GM12878 (cell line): ENCODE measurements around the gene EPN1. TPM values are rescaled to one million over a fixed set of nuclear protein-coding genes. Genes with fewer than 3 reads are reported as not detected.
"Not testable (repeated sequence)": the region's sequence is repeated elsewhere in the genome, so short reads cannot be mapped to it uniquely, and the experiment has no call there.

Source experiments
- ATAC-seq: fragments of 200-7000 bp; cut with Tn5 transposase; 3 replicates; pipeline ENCODE4 v1.9.1; 2020; ENCODE audit warnings: mild to moderate bottlenecking, moderate library complexity
- BruUV-seq: library from RNA; stranded (reverse); fragments of 400-500 nt; replicated peaks from 2 replicates; lab custom pipeline; 2021; lab: Mats Ljungman, UMichigan
- CTCF ChIA-PET: fragments of 300-600 bp; sonication (Branson Sonifier 250); formaldehyde crosslinking; extraction: SDS; loops from one replicate; lab custom pipeline; 2021; ENCODE audit warnings: inconsistent platforms; lab: Yijun Ruan, JAX
- POLR2A ChIA-PET: fragments of 350-600 bp; formaldehyde crosslinking; extraction: SDS; loops from one replicate; lab custom pipeline; 2021; ENCODE audit warnings: inconsistent platforms; lab: Charles Lee
- RAD21 ChIA-PET: fragments of 300-600 bp; sonication (Branson Sonifier 250); formaldehyde crosslinking; loops from one replicate; lab custom pipeline; 2023; ENCODE audit warnings: antibody characterized with exemption; ENCODE audit not compliant: unreplicated experiment; lab: Charles Lee
- SMC1A ChIA-PET: fragments of 300-600 bp; sonication (Branson Sonifier 250); formaldehyde crosslinking; loops from one replicate; lab custom pipeline; 2023; ENCODE audit not compliant: unreplicated experiment, uncharacterized antibody; lab: Charles Lee
- DNase-seq: peaks from one replicate; pipeline ENCODE4 v3.0.0-alpha.2; 2011; ENCODE audit warnings: low read depth, low spot score
- FAIRE-seq: peaks from 3 replicates; lab custom pipeline; 2011; peaks lifted over from hg19 to GRCh38; lab: Jason Lieb, UNC
- H2AFZ ChIP-seq: 2 replicates; pipeline ENCODE4 v1.6.0; 2011; ENCODE audit warnings: low read depth, low read length, control low read depth; ENCODE audit not compliant: control insufficient read depth
- H3K27ac ChIP-seq: 2 replicates; pipeline ENCODE4 v1.5.1; 2011; ENCODE audit warnings: control low read depth; ENCODE audit not compliant: control insufficient read depth, insufficient read depth
- H3K27me3 ChIP-seq, 2 experiments: replicated peaks in 1 of 2; 2 replicates each; pipeline versions ENCODE4 v1.6.0 to v1.6.1; 2011; ENCODE audit warnings: low read length in 1 of 2; ENCODE audit not compliant: control insufficient read depth in 2 of 2, insufficient read depth in 2 of 2
- H3K36me3 ChIP-seq, 2 experiments: 2 replicates each; pipeline ENCODE4 v1.5.1; 2011; ENCODE audit warnings: low read length in 1 of 2; ENCODE audit not compliant: control insufficient read depth in 2 of 2, insufficient read depth in 2 of 2
- H3K4me1 ChIP-seq: 2 replicates; pipeline ENCODE4 v1.6.1; 2011; ENCODE audit warnings: mild to moderate bottlenecking, low read length, moderate library complexity, mixed read lengths; ENCODE audit not compliant: control insufficient read depth, insufficient read depth
- H3K4me2 ChIP-seq: 2 replicates; pipeline ENCODE4 v1.6.0; 2011; ENCODE audit warnings: control low read depth; ENCODE audit not compliant: control insufficient read depth, insufficient read depth
- H3K4me3 ChIP-seq: fragments of 200-600 bp; sonication (generic); 2 replicates; pipeline ENCODE4 v1.5.1; 2016
- H3K79me2 ChIP-seq: 2 replicates; pipeline ENCODE4 v1.6.0; 2011; ENCODE audit warnings: low read length; ENCODE audit not compliant: control insufficient read depth, insufficient read depth
- H3K9ac ChIP-seq: 2 replicates; pipeline ENCODE4 v1.8.0; 2011; ENCODE audit warnings: low read length, control low read depth, mixed read lengths; ENCODE audit not compliant: control insufficient read depth, insufficient read depth
- H3K9me3 ChIP-seq: replicated peaks from 3 replicates; pipeline ENCODE4 v1.5.1; 2011; ENCODE audit warnings: mild to moderate bottlenecking, low read length; ENCODE audit not compliant: control insufficient read depth, insufficient read depth
- H4K20me1 ChIP-seq: 2 replicates; pipeline ENCODE4 v1.6.0; 2011; ENCODE audit not compliant: control insufficient read depth, insufficient read depth
- ELK1 ChIP-seq: IDR thresholded peaks from 2 replicates; pipeline ENCODE4 v1.6.1; 2012; ENCODE audit warnings: low read depth, low read length, improper control_type of control experiment
- EZH2 ChIP-seq: IDR thresholded peaks from 2 replicates; pipeline ENCODE4 v1.6.1; 2012; ENCODE audit warnings: low read depth, mild to moderate bottlenecking, control low read depth, inconsistent platforms, low read length, borderline replicate concordance; ENCODE audit not compliant: control insufficient read depth
- IKZF1 ChIP-seq: fragments of 450-650 bp; conservative IDR thresholded peaks from 2 replicates; pipeline ENCODE4 v1.6.1; 2017; ENCODE audit warnings: antibody characterized with exemption, mild to moderate bottlenecking
- KDM1A ChIP-seq: fragments of 200-600 bp; sonication (generic); IDR thresholded peaks from 2 replicates; pipeline ENCODE4 v1.6.1; 2016; ENCODE audit warnings: borderline replicate concordance
- MTA2 ChIP-seq: fragments of 450-650 bp; IDR thresholded peaks from 2 replicates; pipeline ENCODE4 v1.6.1; 2016; ENCODE audit warnings: low read depth, mild to moderate bottlenecking, moderate library complexity
- MYB ChIP-seq: fragments of 150-350 bp; IDR thresholded peaks from 2 replicates; pipeline ENCODE4 v1.6.1; 2014; ENCODE audit warnings: mild to moderate bottlenecking, low read depth, low read length, borderline replicate concordance
- RFX5 ChIP-seq: IDR thresholded peaks from 2 replicates; pipeline ENCODE4 v1.6.1; 2011; ENCODE audit warnings: low read depth, low read length, improper control_type of control experiment
- SP1 ChIP-seq: IDR thresholded peaks from one replicate; pipeline ENCODE4 v1.6.1; 2011; ENCODE audit warnings: low read depth, low read length
- SREBF2 ChIP-seq: IDR thresholded peaks from 2 replicates; pipeline ENCODE4 v1.6.1; 2012; ENCODE audit warnings: mild to moderate bottlenecking, low read length
- SUPT20H ChIP-seq: IDR thresholded peaks from 2 replicates; pipeline ENCODE4 v1.6.1; 2011; ENCODE audit warnings: low read depth, mild to moderate bottlenecking, low read length, moderate library complexity, borderline replicate concordance; ENCODE audit not compliant: control insufficient read depth
- WGBS: methylation state at CpG from one replicate; pipeline ENCODE4 v1.1.6; 2016; ENCODE audit warnings: low lambda C conversion rate; ENCODE audit not compliant: insufficient replicate concordance, insufficient coverage; ENCODE audit errors: missing lambda C conversion rate; 5-methylcytosine and 5-hydroxymethylcytosine counted together
- in situ Hi-C: fragments of 300-500 bp; cut with MboI; formaldehyde crosslinking; loops from 9 replicates; pipeline ENCODE4 v1.14.3; 2018; ENCODE audit warnings: mixed read lengths
- intact Hi-C: fragments of 100-400 bp; cut with micrococcal nuclease; formaldehyde crosslinking; loops from one replicate; pipeline ENCODE4 v1.14.2; 2022; ENCODE audit not compliant: unreplicated experiment
- polyA plus RNA-seq, 11 experiments: library from polyadenylated mRNA; depleted of rRNA in 4 of 11; unstranded in 6 of 11; stranded (reverse) in 5 of 11; fragments of >200 nt; fragmentation: Nextera tagmentation in 4 of 11; fragmentation: Illumina TruSeq in 1 of 11; extraction: Ambion mirVana in 4 of 11; extraction: Trizol in 1 of 11; gene quantifications; 1 replicate in 1 of 11; 2 replicates in 10 of 11; pipeline versions ENCODE4 v1.2.1 to v1.2.3, GENCODE V29; 2011 to 2016; ENCODE audit warnings: inconsistent platforms in 2 of 11, missing spikeins in 2 of 11, low read depth in 1 of 11
- total RNA-seq, 4 experiments: library from RNA; depleted of rRNA in 3 of 4; stranded (reverse); fragments of >200 nt in 3 of 4; fragmentation: Illumina TruSeq in 1 of 4; extraction: Trizol in 1 of 4; gene quantifications; 2 replicates each; pipeline versions ENCODE4 v1.2.1 to v1.2.3, GENCODE V29; 2013 to 2021

The EPN1 gene
- total and polyA plus RNA-seq, 10 of the 15 experiments (the other 5 are each of a cell fraction or from before 2014, with no cell fraction given): 0.11 to 88.5 (median 10.6) TPM

- TF ChIP-seq RFX5: no peak
- no peak for TF ChIP-seq MTA2
Observed at GRCh38 chr19:55717251-55717650, 42.2 kb downstream of the EPN1 start (continued).

- H3K4me2 ChIP-seq, H3K36me3 ChIP-seq, DNase-seq, CTCF ChIA-PET, RAD21 ChIA-PET, intact Hi-C loops, H3K27me3 ChIP-seq, H3K79me2 ChIP-seq, H3K4me3 ChIP-seq, FAIRE-seq, BruUV-seq, SMC1A ChIA-PET, POLR2A ChIA-PET, ATAC-seq, H3K27ac ChIP-seq, H3K9me3 ChIP-seq, H3K4me1 ChIP-seq, in situ Hi-C loops, H4K20me1 ChIP-seq, H2AFZ ChIP-seq, H3K9ac ChIP-seq: not testable (repeated sequence)
- 34% methylated on average over 13 of the region's 13 CpGs for WGBS
Observed at GRCh38 chr19:55717879-55718711, 43.1 kb downstream of the EPN1 start.

- Histone ChIP-seq H3K4me3 (no peak overlapping the region), H3K27ac (no peak overlapping the region), H3K4me1 (no peaks in the 10 kb centered on the region), H3K9me3 (no peaks in the 10 kb centered on the region; the same call in 2 of the 3 replicates), H3K36me3 (no peaks in the 10 kb centered on the region), H2AFZ (no peak overlapping the region), H3K9ac (no peak overlapping the region), H3K4me2 (no peak overlapping the region), H4K20me1 (no peaks in the 10 kb centered on the region), H3K27me3 (no peaks in the 10 kb centered on the region), H3K79me2 (no peaks in the 10 kb centered on the region)
- ChIA-PET POLR2A (no interaction called here), RAD21 (no interaction called here), SMC1A (no interaction called here), CTCF (no interaction called here)
- no TSS peak for BruUV-seq
- intact Hi-C loops (no loop called here), in situ Hi-C loops (no loop called here)
- WGBS: 13% methylated on average over 5 of the region's 5 CpGs
- no peak for FAIRE-seq
- DNase-seq: no peak
- ATAC-seq: no peak
- TF ChIP-seq KDM1A: no peak
- TF ChIP-seq ELK1: no peak
- no peak for TF ChIP-seq IKZF1
- no peak for TF ChIP-seq SUPT20H
- TF ChIP-seq SREBF2: no peak
- no peak for TF ChIP-seq SP1
- no peak for TF ChIP-seq MYB
- TF ChIP-seq EZH2: no peak
Observed at GRCh38 chr19:55720214-55720746, 45.3 kb downstream of the EPN1 start.
